K562 (cell line): ENCODE measurements around the gene KAT6B. TPM values are rescaled to one million over a fixed set of nuclear protein-coding genes. Genes with fewer than 3 reads are reported as not detected.
A peak's percentile ranks its signal among the peaks of the same experiment; 100 is the strongest.

Experiments used
- ATAC-seq: fragments of 200-7000 bp; cut with Tn5 transposase; 3 replicates; pipeline ENCODE4 v1.9.1; 2020; ENCODE audit warnings: moderate library complexity
- BruUV-seq: library from RNA; stranded (reverse); fragments of 400-500 nt; replicated peaks from 2 replicates; lab custom pipeline; 2021; lab: Mats Ljungman, UMichigan
- CTCF ChIA-PET: fragments of 300-600 bp; formaldehyde crosslinking; extraction: SDS; loops from one replicate; lab custom pipeline; 2021; ENCODE audit warnings: low intra/inter-chr PET ratio; lab: Yijun Ruan, JAX
- POLR2A ChIA-PET: fragments of 300-600, 350-650 bp; sonication (Branson Sonifier 250); formaldehyde crosslinking; extraction: SDS; loops from one replicate; lab custom pipeline; 2021; ENCODE audit warnings: antibody characterized with exemption, inconsistent platforms; lab: Yijun Ruan, JAX
- DNase-seq, 4 experiments: peaks; one replicate each; pipeline versions ENCODE4 v3.0.0 to v3.0.0-alpha.2; 2011 to 2018; ENCODE audit warnings: low spot score in 3 of 4, mixed read lengths in 3 of 4; ENCODE audit errors: extremely low read depth in 1 of 4
- FAIRE-seq: peaks from 2 replicates; lab custom pipeline; 2011; peaks lifted over from hg19 to GRCh38; lab: Jason Lieb, UNC
- H2AFZ ChIP-seq: 2 replicates; pipeline ENCODE4 v1.6.0; 2011; ENCODE audit warnings: low read depth, low read length, control low read depth, inconsistent platforms
- H3K27ac ChIP-seq: fragments of 200-600 bp; 3 replicates; pipeline ENCODE4 v1.8.0; 2011; ENCODE audit warnings: low read depth, mild to moderate bottlenecking, control low read depth, inconsistent platforms, low read length, moderate library complexity, mixed read lengths; ENCODE audit errors: extremely low read depth
- H3K27me3 ChIP-seq, 2 experiments: fragments of 300-600 bp in 1 of 2; 2 replicates in 1 of 2; 3 replicates in 1 of 2; pipeline versions ENCODE4 v1.6.0 to v1.8.0; 2011; ENCODE audit warnings: inconsistent platforms in 2 of 2, low read length in 2 of 2, mild to moderate bottlenecking in 1 of 2, mixed read lengths in 1 of 2, moderate library complexity in 1 of 2; ENCODE audit not compliant: control insufficient read depth in 2 of 2, insufficient read depth in 2 of 2
- H3K36me3 ChIP-seq: fragments of 300-600 bp; 3 replicates; pipeline ENCODE4 v1.8.0; 2011; ENCODE audit warnings: mild to moderate bottlenecking, low read length, inconsistent platforms; ENCODE audit not compliant: control insufficient read depth, insufficient read depth
- H3K4me1 ChIP-seq, 2 experiments: fragments of 200-600 bp in 1 of 2; replicated peaks in 1 of 2; 2 replicates in 1 of 2; 3 replicates in 1 of 2; pipeline versions ENCODE4 v1.5.1 to v1.8.0; 2011; ENCODE audit warnings: inconsistent platforms in 2 of 2, low read length in 2 of 2, mild to moderate bottlenecking in 1 of 2, mixed read lengths in 1 of 2, moderate library complexity in 1 of 2; ENCODE audit not compliant: control insufficient read depth in 2 of 2, insufficient read depth in 2 of 2
- H3K4me2 ChIP-seq: 2 replicates; pipeline ENCODE4 v1.6.1; 2011; ENCODE audit warnings: low read length, control low read depth, inconsistent platforms, mixed read lengths; ENCODE audit not compliant: insufficient read depth
- H3K4me3 ChIP-seq: fragments of 200-600 bp; sonication (generic), shearing (Covaris generic); 2 replicates; pipeline ENCODE4 v1.5.1; 2016; ENCODE audit warnings: control low read depth, inconsistent platforms
- H3K79me2 ChIP-seq: fragments of 200-600 bp; 3 replicates; pipeline ENCODE4 v1.8.0; 2011; ENCODE audit warnings: low read length, inconsistent platforms; ENCODE audit not compliant: control insufficient read depth, insufficient read depth
- H3K9ac ChIP-seq, 2 experiments: 2 replicates each; pipeline versions ENCODE4 v1.6.0 to v1.6.1; 2011; ENCODE audit warnings: low read depth in 2 of 2, low read length in 2 of 2, control low read depth in 1 of 2, inconsistent platforms in 1 of 2, mild to moderate bottlenecking in 1 of 2, mixed read lengths in 1 of 2; ENCODE audit not compliant: insufficient read depth in 1 of 2
- H3K9me1 ChIP-seq: one replicate; pipeline ENCODE4 v1.6.0; 2011; ENCODE audit warnings: inconsistent platforms, mild to moderate bottlenecking, low read length, moderate library complexity; ENCODE audit not compliant: control insufficient read depth, insufficient read depth
- H3K9me3 ChIP-seq: replicated peaks from 2 replicates; pipeline ENCODE4 v1.5.1; 2011; ENCODE audit warnings: low read depth, low read length, inconsistent platforms; ENCODE audit not compliant: control insufficient read depth, insufficient read depth
- H4K20me1 ChIP-seq: replicated peaks from 2 replicates; pipeline ENCODE4 v1.6.1; 2011; ENCODE audit warnings: low read length, inconsistent platforms, mixed read lengths; ENCODE audit not compliant: control insufficient read depth, insufficient read depth
- MEIS2 ChIP-seq: fragments of 450-650 bp; IDR thresholded peaks from 2 replicates; pipeline ENCODE4 v1.6.1; 2014; ENCODE audit warnings: mild to moderate bottlenecking; ENCODE audit not compliant: partially characterized antibody
- PKNOX1 ChIP-seq: fragments of 450-650 bp; IDR thresholded peaks from 2 replicates; pipeline ENCODE4 v1.6.1; 2016
- RBM14 ChIP-seq: fragments of 200-400 bp; formaldehyde crosslinking; IDR thresholded peaks from 2 replicates; pipeline ENCODE4 v1.6.1; 2018; ENCODE audit warnings: low read depth, mild to moderate bottlenecking, low read length, moderate library complexity, borderline replicate concordance; ENCODE audit not compliant: insufficient read depth
- WGBS: fragments of 100-300 bp; shearing (Covaris generic); methylation state at CpG from one replicate; pipeline ENCODE4 v1.1.6; 2016; ENCODE audit warnings: low coverage, mixed read lengths; ENCODE audit not compliant: insufficient coverage; ENCODE audit errors: missing lambda C conversion rate; 5-methylcytosine and 5-hydroxymethylcytosine counted together
- in situ Hi-C: fragments of 300-500 bp; cut with MboI; formaldehyde crosslinking; loops from 4 replicates; pipeline ENCODE4 v1.15.0; 2018; ENCODE audit warnings: inconsistent platforms, mixed read lengths
- intact Hi-C: fragments of 100-400 bp; cut with micrococcal nuclease; formaldehyde crosslinking; loops from 2 replicates; pipeline ENCODE4 v1.14.2; 2022
- polyA plus RNA-seq, 8 experiments: library from polyadenylated mRNA; depleted of rRNA in 4 of 8; stranded (reverse) in 5 of 8; unstranded in 3 of 8; fragments of >200 nt; fragmentation: Nextera tagmentation in 2 of 8; fragmentation: Illumina TruSeq in 1 of 8; extraction: Ambion mirVana in 2 of 8; extraction: Trizol in 1 of 8; gene quantifications; 2 replicates each; pipeline versions ENCODE4 v1.2.1 to v1.2.3, GENCODE V29; 2011 to 2014; ENCODE audit warnings: inconsistent platforms in 1 of 8, missing spikeins in 1 of 8
- total RNA-seq, 7 experiments: library from RNA; depleted of rRNA in 6 of 7; stranded (reverse); fragments of >200 nt in 6 of 7; fragmentation: Illumina TruSeq in 2 of 7; extraction: Trizol in 2 of 7; gene quantifications; 2 replicates each; pipeline versions ENCODE4 v1.2.1 to v1.2.3, GENCODE V29; 2011 to 2021; ENCODE audit warnings: low replicate concordance in 1 of 7

Gene KAT6B
- total and polyA plus RNA-seq, 9 of the 15 experiments (the other 6 are each of a cell fraction or from before 2014, with no cell fraction given): 1.4 to 9.2 (median 6.8) TPM

GRCh38 chr10:75079436-75080083 lies 253.2 kb downstream of the KAT6B start:
- ChIA-PET POLR2A (interaction anchor here (0.6 to 1.2 kb wide), 6 partner anchors 12 to 889 kb away, joined by 3 to 9 read pairs (median 3); no protein-coding TSS in a partner anchor), CTCF (no interaction called here)
- H3K79me2 ChIP-seq: no peaks in the 10 kb centered on the region
- 0 out of 5 replicates have a peak, but pooled peaks cover 0 to under 1% of the 10 kb centered on the region in 2 experiments for H3K4me1 ChIP-seq
- intact Hi-C loops: no loop called here
- H3K27me3 ChIP-seq: no peaks in the 10 kb centered on the region; a peak in 1 of 5 replicates
- BruUV-seq: no TSS peak
- TF ChIP-seq MEIS2: peak; percentile 22
- peak; percentile 41; the same call in 1 of the 2 replicates for TF ChIP-seq PKNOX1
- TF ChIP-seq RBM14: no peak
- no peaks in the 10 kb centered on the region for H3K9me3 ChIP-seq
- no peaks in the 10 kb centered on the region for H3K9me1 ChIP-seq
- H3K4me3 ChIP-seq: no peak overlapping the region
- H4K20me1 ChIP-seq: no peaks in the 10 kb centered on the region
- 45% methylated on average over 9 of the region's 9 CpGs for WGBS
- in situ Hi-C loops: loop anchor here (10.0 kb wide), 1 partner anchor 1235 kb away; no protein-coding TSS in a partner anchor
- FAIRE-seq (no peak), ATAC-seq (no peak), DNase-seq (no peak)
- H3K4me2 ChIP-seq: no peak overlapping the region
- H2AFZ ChIP-seq: 0 out of 2 replicates have a peak overlapping the region, but pooled peaks have one; percentile 27
- no peak overlapping the region for H3K27ac ChIP-seq
- H3K9ac ChIP-seq: no peak overlapping the region
- H3K36me3 ChIP-seq: no peaks in the 10 kb centered on the region
